Epithelial cell of esophagus (primary cell): ENCODE measurements around the gene DCLK2.

Experiments
- DNase-seq: peaks from one replicate; pipeline ENCODE4 v3.0.0; 2010; ENCODE audit warnings: low read depth
- H3K4me3 ChIP-seq: 2 replicates; pipeline ENCODE4 v1.5.1; 2011; ENCODE audit warnings: mild to moderate bottlenecking, low read length, control low read depth
- CTCF ChIP-seq: IDR thresholded peaks from 2 replicates; pipeline ENCODE4 v1.5.1; 2011; ENCODE audit warnings: low read depth, mild to moderate bottlenecking, low read length, control low read depth, inconsistent platforms; ENCODE audit not compliant: insufficient read depth; ENCODE audit errors: missing control alignments

DCLK2 gene

GRCh38 chr4:150207871-150208270 lies 129.6 kb downstream of the DCLK2 start:
- DNase-seq, result no peak
- H3K4me3 ChIP-seq, result no peak overlapping the region
- TF ChIP-seq CTCF, result no peak

GRCh38 chr4:150209140-150209829 lies 131.0 kb downstream of the DCLK2 start:
- peak; percentile 49 for TF ChIP-seq CTCF
- no peak overlapping the region for H3K4me3 ChIP-seq
- DNase-seq, result peak; percentile 76

GRCh38 chr4:150211016-150211415 lies 132.8 kb downstream of the DCLK2 start:
- no peak for DNase-seq
- no peak overlapping the region for H3K4me3 ChIP-seq
- no peak for TF ChIP-seq CTCF

- H3K4me3 ChIP-seq, result no peak overlapping the region
- TF ChIP-seq CTCF, result no peak
- DNase-seq, result no peak
Measured at GRCh38 chr4:150211799-150212445, 133.7 kb downstream of the DCLK2 start.

- TF ChIP-seq CTCF, result no peak
- DNase-seq, result peak; percentile 36
- no peak overlapping the region for H3K4me3 ChIP-seq
Measured at GRCh38 chr4:150212485-150212884, 134.2 kb downstream of the DCLK2 start.

GRCh38 chr4:150212927-150213326 lies 134.7 kb downstream of the DCLK2 start:
- peak; percentile 7 for TF ChIP-seq CTCF
- no peak overlapping the region for H3K4me3 ChIP-seq
- DNase-seq, result peak; percentile 94

- peak; percentile 91 for DNase-seq
- no peak for TF ChIP-seq CTCF
- no peak overlapping the region for H3K4me3 ChIP-seq
Measured at GRCh38 chr4:150215601-150216000, 137.4 kb downstream of the DCLK2 start.
